CD14-positive monocyte (primary cell): ENCODE results near the gene SLC35F3. TPM values are rescaled to one million over a fixed set of nuclear protein-coding genes. Genes with fewer than 3 reads are reported as not detected.
A peak's percentile ranks its signal among the peaks of the same experiment; 100 is the strongest.

Experiments
- DNase-seq, 3 donors: peaks; one replicate each; pipeline ENCODE4 v3.0.0-alpha.2; 2011 to 2022
- H2AFZ ChIP-seq: 2 replicates; pipeline ENCODE4 v1.6.0; 2012; ENCODE audit warnings: mild to moderate bottlenecking, low read depth, low read length, inconsistent platforms; ENCODE audit not compliant: insufficient read depth, poor library complexity, severe bottlenecking
- H3K27ac ChIP-seq, 2 donors: 1 replicate in 1 of 2; 2 replicates in 1 of 2; pipeline ENCODE4 v1.5.1; 2012 to 2013; ENCODE audit warnings: low read length in 2 of 2, control low read depth in 1 of 2, inconsistent platforms in 1 of 2, low read depth in 1 of 2, mild to moderate bottlenecking in 1 of 2
- H3K27me3 ChIP-seq, 2 donors: one replicate each; pipeline versions ENCODE4 v1.6.0 to v1.6.1; 2011 to 2013; ENCODE audit warnings: low read length in 2 of 2; ENCODE audit not compliant: control insufficient read depth in 2 of 2, insufficient read depth in 2 of 2
- H3K36me3 ChIP-seq, 2 donors: replicated peaks in 1 of 2; 1 replicate in 1 of 2; 2 replicates in 1 of 2; pipeline versions ENCODE4 v1.5.1 to v1.6.1; 2012 to 2013; ENCODE audit warnings: low read length in 2 of 2, control low read depth in 1 of 2, inconsistent platforms in 1 of 2, mild to moderate bottlenecking in 1 of 2; ENCODE audit not compliant: insufficient read depth in 2 of 2, control insufficient read depth in 1 of 2
- H3K4me1 ChIP-seq, 2 donors: 1 replicate in 1 of 2; 2 replicates in 1 of 2; pipeline versions ENCODE4 v1.5.1 to v1.6.1; 2012 to 2013; ENCODE audit warnings: low read length in 2 of 2, control low read depth in 1 of 2, inconsistent platforms in 1 of 2, mild to moderate bottlenecking in 1 of 2, moderate library complexity in 1 of 2; ENCODE audit not compliant: insufficient read depth in 2 of 2, control insufficient read depth in 1 of 2
- H3K4me2 ChIP-seq: replicated peaks from 2 replicates; pipeline ENCODE3; 2012; ENCODE audit warnings: low read length, moderate library complexity, mild to moderate bottlenecking; ENCODE audit not compliant: poor library complexity, severe bottlenecking; ENCODE audit errors: extremely low read depth
- H3K4me3 ChIP-seq, 3 experiments: fragments of 200-600 bp in 1 of 3; sonication (generic) in 1 of 3; replicated peaks in 1 of 3; 1 replicate in 2 of 3; 2 replicates in 1 of 3; pipeline ENCODE4 v1.5.1; 2011 to 2013; ENCODE audit warnings: low read length in 3 of 3, mild to moderate bottlenecking in 3 of 3, control low read depth in 2 of 3, low read depth in 2 of 3, inconsistent platforms in 1 of 3, moderate library complexity in 1 of 3
- H3K79me2 ChIP-seq: 2 replicates; pipeline ENCODE4 v1.6.0; 2012; ENCODE audit warnings: mild to moderate bottlenecking, control low read depth, inconsistent platforms, low read length, moderate library complexity; ENCODE audit not compliant: insufficient read depth
- H3K9ac ChIP-seq: 2 replicates; pipeline ENCODE4 v1.6.0; 2017; ENCODE audit warnings: low read length, mild to moderate bottlenecking; ENCODE audit not compliant: insufficient read depth, poor library complexity, severe bottlenecking
- H3K9me3 ChIP-seq, 2 donors: replicated peaks in 1 of 2; 1 replicate in 1 of 2; 2 replicates in 1 of 2; pipeline versions ENCODE4 v1.5.1 to v1.6.1; 2012 to 2013; ENCODE audit warnings: low read length in 2 of 2, control low read depth in 1 of 2; ENCODE audit not compliant: control insufficient read depth in 1 of 2, insufficient read depth in 1 of 2
- H4K20me1 ChIP-seq: 2 replicates; pipeline ENCODE4 v1.6.0; 2012; ENCODE audit warnings: mild to moderate bottlenecking, low read length, control low read depth, moderate library complexity; ENCODE audit not compliant: insufficient read depth
- H3K27ac Mint-ChIP-seq, 7 donors: one replicate each; pipeline ENCODE4 v1.8.0; 2020; ENCODE audit warnings: mild to moderate bottlenecking in 7 of 7, mixed read lengths in 7 of 7, moderate library complexity in 6 of 7, inconsistent platforms in 2 of 7
- H3K27me3 Mint-ChIP-seq, 3 donors: one replicate each; pipeline ENCODE4 v1.8.0; 2021 to 2022; ENCODE audit warnings: low read depth in 3 of 3, mild to moderate bottlenecking in 3 of 3, mixed read lengths in 3 of 3, moderate library complexity in 3 of 3, inconsistent platforms in 1 of 3
- H3K36me3 Mint-ChIP-seq, 2 donors: one replicate each; pipeline ENCODE4 v1.8.0; 2020; ENCODE audit warnings: mixed read lengths in 2 of 2, inconsistent platforms in 1 of 2, mild to moderate bottlenecking in 1 of 2
- H3K4me1 Mint-ChIP-seq: one replicate; pipeline ENCODE4 v1.8.0; 2020; ENCODE audit warnings: mild to moderate bottlenecking, mixed read lengths
- H3K4me3 Mint-ChIP-seq, 2 donors: one replicate each; pipeline ENCODE4 v1.8.0; 2020; ENCODE audit warnings: mild to moderate bottlenecking in 2 of 2, mixed read lengths in 2 of 2, moderate library complexity in 1 of 2
- H3K9me3 Mint-ChIP-seq, 7 donors: one replicate each; pipeline ENCODE4 v1.8.0; 2020 to 2022; ENCODE audit warnings: mixed read lengths in 7 of 7, mild to moderate bottlenecking in 6 of 7, moderate library complexity in 6 of 7, inconsistent platforms in 2 of 7
- WGBS: methylation state at CpG from one replicate; pipeline ENCODE4 v1.1.5; 2013; ENCODE audit warnings: missing lambda C conversion rate; ENCODE audit not compliant: insufficient coverage; 5-methylcytosine and 5-hydroxymethylcytosine counted together
- intact Hi-C, 2 donors: fragments of 100-400 bp; cut with micrococcal nuclease; formaldehyde crosslinking; loops; one replicate each; pipeline versions ENCODE4 v1.15.0 to v1.15.1; 2023
- polyA plus RNA-seq, 3 donors: library from polyadenylated mRNA; depleted of rRNA in 1 of 3; unstranded in 2 of 3; stranded (reverse) in 1 of 3; fragments of 300-500 nt in 2 of 3; fragments of >200 nt in 1 of 3; fragmentation: Illumina TruSeq in 2 of 3; gene quantifications; 1 replicate in 2 of 3; 2 replicates in 1 of 3; pipeline ENCODE4 v1.2.3, GENCODE V29; 2012 to 2021
- TF ChIP-seq, protein P1 (sequence below): fragments of 200-600 bp; IDR thresholded peaks from one replicate; pipeline ENCODE4 v1.8.0; 2022; ENCODE audit warnings: antibody characterized with exemption, mild to moderate bottlenecking

SLC35F3 gene
- polyA plus RNA-seq, 3 donors = 0.17 to 0.78 TPM; not detected in 1

DNA sequence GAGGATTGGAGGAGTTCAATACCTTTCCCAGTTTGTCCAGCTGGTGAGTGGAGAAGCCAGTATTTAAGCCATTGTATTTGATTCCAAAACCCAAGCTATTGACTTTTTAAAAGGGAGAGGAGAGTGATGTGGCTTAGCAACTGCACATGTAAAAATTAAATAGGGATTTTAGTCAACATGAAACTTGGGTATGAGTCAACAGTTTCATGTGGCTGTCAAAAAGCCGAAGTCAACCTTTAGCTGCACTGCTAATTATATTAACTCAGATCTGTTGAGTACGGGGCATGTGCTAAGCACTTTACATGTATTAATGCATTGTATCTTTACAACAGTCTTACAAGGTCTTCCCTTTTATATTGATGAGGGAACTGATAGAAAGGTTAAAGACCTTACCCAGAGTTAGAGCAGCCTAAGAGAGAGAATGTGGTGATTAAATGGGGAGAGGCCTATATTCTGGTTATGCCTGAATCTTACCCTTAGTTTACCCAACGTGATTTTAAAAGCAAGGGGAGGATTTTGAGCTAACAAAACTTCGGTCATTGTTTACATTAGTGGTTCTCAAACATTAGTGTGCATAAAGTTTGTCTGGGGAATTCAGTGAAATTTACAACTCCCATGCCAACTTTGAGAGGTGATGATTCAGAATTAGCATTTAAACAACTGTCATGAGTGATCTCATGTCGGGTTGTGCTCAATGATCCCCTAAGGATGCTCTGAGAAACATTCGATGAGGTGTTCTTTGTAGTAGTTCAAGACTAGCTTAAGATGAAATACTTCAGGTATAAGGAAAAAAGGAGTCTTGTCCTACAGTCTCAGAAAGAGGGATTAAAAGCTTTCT, 6.9 kb upstream of the SLC35F3 start:
- Histone ChIP-seq H3K9me3 (no peaks in the 10 kb centered on the region), H3K79me2 (no peaks in the 10 kb centered on the region), H3K4me1 (no peaks in the 10 kb centered on the region), H3K4me2 (no peak overlapping the region), H3K36me3 (no peaks in the 10 kb centered on the region), H4K20me1 (no peaks in the 10 kb centered on the region), H3K9ac (no peak overlapping the region), H3K27me3 (peaks cover 2 to 5% of the 10 kb centered on the region in 2 donors), H3K4me3 (no peak overlapping the region), H3K27ac (no peak overlapping the region), H2AFZ (no peak overlapping the region)
- Mint-ChIP-seq H3K4me3 (no peak overlapping the region), H3K4me1 (no peaks in the 10 kb centered on the region), H3K36me3 (no peaks in the 10 kb centered on the region), H3K27me3 (peaks cover 7 to 14% (median 9%) of the 10 kb centered on the region in 3 donors), H3K27ac (no peak overlapping the region), H3K9me3 (peaks cover 2 to 5% (median 3%) of the 10 kb centered on the region in 7 donors)
- intact Hi-C loops = no loop called here
- TF ChIP-seq, protein P1, sequence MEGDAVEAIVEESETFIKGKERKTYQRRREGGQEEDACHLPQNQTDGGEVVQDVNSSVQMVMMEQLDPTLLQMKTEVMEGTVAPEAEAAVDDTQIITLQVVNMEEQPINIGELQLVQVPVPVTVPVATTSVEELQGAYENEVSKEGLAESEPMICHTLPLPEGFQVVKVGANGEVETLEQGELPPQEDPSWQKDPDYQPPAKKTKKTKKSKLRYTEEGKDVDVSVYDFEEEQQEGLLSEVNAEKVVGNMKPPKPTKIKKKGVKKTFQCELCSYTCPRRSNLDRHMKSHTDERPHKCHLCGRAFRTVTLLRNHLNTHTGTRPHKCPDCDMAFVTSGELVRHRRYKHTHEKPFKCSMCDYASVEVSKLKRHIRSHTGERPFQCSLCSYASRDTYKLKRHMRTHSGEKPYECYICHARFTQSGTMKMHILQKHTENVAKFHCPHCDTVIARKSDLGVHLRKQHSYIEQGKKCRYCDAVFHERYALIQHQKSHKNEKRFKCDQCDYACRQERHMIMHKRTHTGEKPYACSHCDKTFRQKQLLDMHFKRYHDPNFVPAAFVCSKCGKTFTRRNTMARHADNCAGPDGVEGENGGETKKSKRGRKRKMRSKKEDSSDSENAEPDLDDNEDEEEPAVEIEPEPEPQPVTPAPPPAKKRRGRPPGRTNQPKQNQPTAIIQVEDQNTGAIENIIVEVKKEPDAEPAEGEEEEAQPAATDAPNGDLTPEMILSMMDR = no peak
- WGBS = no CpG with 5 or more reads among the region's 6 CpGs
- no peak for DNase-seq

DNA sequence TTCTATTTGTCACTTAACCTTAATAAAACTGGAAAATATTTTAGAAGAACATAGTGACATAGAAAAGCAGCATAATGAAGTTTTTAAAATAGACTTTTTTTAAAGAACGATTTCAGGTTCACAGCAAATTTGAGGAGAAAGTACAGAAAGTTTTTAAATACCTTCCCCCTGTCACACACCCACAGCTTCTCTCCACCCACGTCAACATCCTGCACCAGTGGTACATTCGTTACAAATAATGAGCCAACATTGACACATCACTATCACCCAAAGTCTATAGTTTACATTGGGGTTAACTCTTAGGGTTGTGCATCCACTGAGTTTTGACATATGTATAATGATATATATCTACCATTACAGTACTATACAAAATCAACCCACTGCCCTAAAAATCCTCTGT, 3.0 kb upstream of the SLC35F3 start:
- Histone ChIP-seq H3K27me3 (peaks cover 29 to 41% of the 10 kb centered on the region in 2 donors), H3K4me1 (no peaks in the 10 kb centered on the region), H3K27ac (no peak overlapping the region), H2AFZ (no peak overlapping the region), H3K4me2 (no peak overlapping the region), H3K79me2 (no peaks in the 10 kb centered on the region), H3K36me3 (no peaks in the 10 kb centered on the region), H4K20me1 (no peaks in the 10 kb centered on the region), H3K9me3 (peaks cover 0 to 12% of the 10 kb centered on the region in 2 donors), H3K4me3 (no peak overlapping the region), H3K9ac (no peak overlapping the region)
- no CpG with 5 or more reads among the region's 3 CpGs for WGBS
- TF ChIP-seq, protein P1 = no peak
- Mint-ChIP-seq H3K4me1 (peaks cover 2% of the 10 kb centered on the region), H3K9me3 (peaks cover 3 to 15% (median 11%) of the 10 kb centered on the region in 7 donors), H3K27ac (no peak overlapping the region), H3K27me3 (peaks cover 39 to 49% (median 40%) of the 10 kb centered on the region in 3 donors), H3K4me3 (peak overlapping the region in 1 of 2 donors; percentile 31), H3K36me3 (peaks cover 2 to 3% of the 10 kb centered on the region in 2 donors)
- intact Hi-C loops = no loop called here
- no peak for DNase-seq
